Ecto neural progenitor cell (in vitro differentiated cells): ENCODE measurements around the gene RBM8A.

Experiments used
- DNase-seq: peaks from one replicate; pipeline ENCODE4 v3.0.0-alpha.2; 2018; ENCODE audit warnings: low spot score

Gene RBM8A

GRCh38 chr1:145927063-145927886, at the start of gene RBM8A:
RBM8A (minus strand) TSS chr1:145927484; CDS start chr1:145927426, 58 bp downstream.
- DNase-seq = peak; percentile 92

- no peak for DNase-seq
Measured at GRCh38 chr1:145977016-145977415, 49.7 kb upstream of the RBM8A start.

GRCh38 chr1:145975216-145975615, 47.9 kb upstream of the RBM8A start:
- no peak for DNase-seq

- no peak for DNase-seq
Measured at GRCh38 chr1:145974721-145975120, 47.4 kb upstream of the RBM8A start.

GRCh38 chr1:145972580-145972979, 45.3 kb upstream of the RBM8A start:
- DNase-seq = no peak

GRCh38 chr1:145967288-145967687, 40.0 kb upstream of the RBM8A start:
- no peak for DNase-seq

- DNase-seq = no peak
Measured at GRCh38 chr1:145965119-145965744, 37.9 kb upstream of the RBM8A start.

- DNase-seq = peak; percentile 93
Measured at GRCh38 chr1:145964328-145965118, 37.2 kb upstream of the RBM8A start, which contains the start of the genes ANKRD34A and POLR3GL. ANKRD34A (minus strand) TSS chr1:145964575; CDS start chr1:145961759, 2,816 bp downstream. POLR3GL (plus strand) TSS chr1:145964690; CDS start chr1:145974866, 10,176 bp downstream.

GRCh38 chr1:145963265-145964019, 36.2 kb upstream of the RBM8A start:
- DNase-seq = no peak

GRCh38 chr1:145962157-145963102, 35.1 kb upstream of the RBM8A start:
- DNase-seq = peak; percentile 53

GRCh38 chr1:145961425-145962156, 34.3 kb upstream of the RBM8A start:
- peak; percentile 53 for DNase-seq

GRCh38 chr1:145961109-145961424, 33.8 kb upstream of the RBM8A start:
- DNase-seq = peak; percentile 49

GRCh38 chr1:145960468-145961108, 33.3 kb upstream of the RBM8A start:
- DNase-seq = peak; percentile 87

GRCh38 chr1:145959957-145960467, 32.7 kb upstream of the RBM8A start:
- DNase-seq = no peak

- no peak for DNase-seq
Measured at GRCh38 chr1:145959333-145959732, 32.0 kb upstream of the RBM8A start.

GRCh38 chr1:145958734-145959133, 31.4 kb upstream of the RBM8A start:
- no peak for DNase-seq

- peak; percentile 94 for DNase-seq
Measured at GRCh38 chr1:145957443-145958319, 30.4 kb upstream of the RBM8A start, which contains the start of gene LIX1L. LIX1L (minus strand) TSS chr1:145958017; CDS start chr1:145957927, 90 bp downstream.
